Fibroblast of lung (primary cell): ENCODE measurements around the gene RSPH1.

Source experiments
- EZH2 ChIP-seq: IDR thresholded peaks from 2 replicates; pipeline ENCODE4 v1.5.1; 2012; ENCODE audit warnings: low read length, control low read depth, mild to moderate bottlenecking; ENCODE audit errors: missing control alignments
- TF ChIP-seq, protein P1 (sequence below), 2 donors: IDR thresholded peaks in 1 of 2; conservative IDR thresholded peaks in 1 of 2; 1 replicate in 1 of 2; 2 replicates in 1 of 2; pipeline ENCODE4 v1.5.1; 2011 to 2012; ENCODE audit warnings: low read length in 2 of 2, control low read depth in 1 of 2, inconsistent platforms in 1 of 2, low read depth in 1 of 2, mild to moderate bottlenecking in 1 of 2

DNA sequence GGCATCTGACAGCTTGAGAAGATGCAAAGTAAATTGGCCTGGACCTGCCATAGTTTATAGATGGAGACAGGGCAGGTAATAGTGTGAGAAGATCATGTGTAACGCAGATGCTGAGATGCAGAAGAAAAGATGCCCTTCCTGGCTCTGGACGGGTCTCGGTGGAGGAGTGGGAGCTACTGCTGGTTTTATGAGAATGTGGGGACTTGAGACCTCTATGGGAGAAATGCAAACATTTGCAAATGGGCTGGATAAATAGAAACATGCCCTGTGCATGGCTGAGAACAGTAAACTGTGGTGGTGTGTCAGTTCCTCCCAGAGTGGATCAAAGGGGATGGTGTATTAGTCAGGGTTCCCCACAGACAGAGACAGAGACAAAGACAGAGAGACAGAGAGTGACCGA is 70.4 kb downstream of the RSPH1 start:
- TF ChIP-seq, protein P1, sequence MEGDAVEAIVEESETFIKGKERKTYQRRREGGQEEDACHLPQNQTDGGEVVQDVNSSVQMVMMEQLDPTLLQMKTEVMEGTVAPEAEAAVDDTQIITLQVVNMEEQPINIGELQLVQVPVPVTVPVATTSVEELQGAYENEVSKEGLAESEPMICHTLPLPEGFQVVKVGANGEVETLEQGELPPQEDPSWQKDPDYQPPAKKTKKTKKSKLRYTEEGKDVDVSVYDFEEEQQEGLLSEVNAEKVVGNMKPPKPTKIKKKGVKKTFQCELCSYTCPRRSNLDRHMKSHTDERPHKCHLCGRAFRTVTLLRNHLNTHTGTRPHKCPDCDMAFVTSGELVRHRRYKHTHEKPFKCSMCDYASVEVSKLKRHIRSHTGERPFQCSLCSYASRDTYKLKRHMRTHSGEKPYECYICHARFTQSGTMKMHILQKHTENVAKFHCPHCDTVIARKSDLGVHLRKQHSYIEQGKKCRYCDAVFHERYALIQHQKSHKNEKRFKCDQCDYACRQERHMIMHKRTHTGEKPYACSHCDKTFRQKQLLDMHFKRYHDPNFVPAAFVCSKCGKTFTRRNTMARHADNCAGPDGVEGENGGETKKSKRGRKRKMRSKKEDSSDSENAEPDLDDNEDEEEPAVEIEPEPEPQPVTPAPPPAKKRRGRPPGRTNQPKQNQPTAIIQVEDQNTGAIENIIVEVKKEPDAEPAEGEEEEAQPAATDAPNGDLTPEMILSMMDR (conservative IDR thresholded peaks at IDR 0.05 in 1 of 2, IDR thresholded peaks at IDR 0.05 in 1 of 2; ENCODE audit: low read depth in 1 of 2, low read length in 2 of 2), result no peak
- TF ChIP-seq EZH2, result no peak
